Measurements from ENCODE around the gene UPP1.
"Not testable (repeated sequence)": the region's sequence is repeated elsewhere in the genome, so short reads cannot be mapped to it uniquely, and the experiment has no call there.

Gene UPP1

DNA sequence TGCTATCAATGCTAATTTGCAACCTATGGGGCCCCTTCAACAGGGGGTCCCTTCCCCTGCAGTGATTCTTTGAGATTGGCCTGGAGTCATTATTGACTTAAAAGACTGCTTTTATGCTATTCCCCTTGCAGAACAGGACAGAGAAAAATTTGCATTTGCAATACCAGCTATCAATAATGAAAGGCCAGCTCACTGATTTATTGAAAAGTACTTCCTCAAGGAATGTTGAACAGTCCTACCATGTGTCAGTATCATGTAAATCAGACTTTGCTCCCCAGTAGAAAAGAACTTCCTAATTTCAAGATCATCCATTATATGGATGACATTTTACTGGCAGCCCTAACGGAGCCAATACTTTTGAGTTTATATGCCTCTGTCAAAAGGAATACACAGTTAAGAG is 52.5 kb downstream of the UPP1 start:
- Mint-ChIP-seq H3K27ac (no peak overlapping the region), H3K9me3 (no peaks in the 10 kb centered on the region), H3K4me1 (ENCODE audit: low read depth) (peaks cover 31% of the 10 kb centered on the region), H3K4me3 (no peak overlapping the region), H3K36me3 (ENCODE audit: low read depth) (no peaks in the 10 kb centered on the region), H3K27me3 (peaks cover 17% of the 10 kb centered on the region)
- intact Hi-C loops (cut with micrococcal nuclease), result no loop called here

DNA sequence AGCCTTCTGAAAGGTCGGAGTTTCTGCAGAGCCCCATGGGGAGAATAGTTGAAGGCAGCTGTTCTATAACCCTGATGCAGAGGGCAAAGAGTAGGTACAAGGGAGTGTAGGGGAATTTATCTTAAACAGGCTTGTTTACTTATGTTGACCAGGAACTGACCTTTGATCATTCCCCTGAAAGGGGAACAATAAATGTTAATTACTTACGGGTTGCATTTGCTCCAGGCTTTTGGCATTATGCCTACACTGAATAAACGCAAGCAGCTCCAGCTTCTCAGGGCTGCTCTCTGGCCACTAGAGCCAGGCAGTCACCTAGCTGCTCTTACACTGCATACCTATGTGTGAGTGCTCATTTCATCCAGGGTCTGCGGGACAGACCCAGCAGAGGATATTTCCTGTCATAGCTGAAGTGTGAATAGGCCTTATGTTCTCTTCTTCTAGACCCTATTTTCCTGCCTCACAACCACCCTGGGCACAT is 55.3 kb downstream of the UPP1 start:
- H3K27ac Mint-ChIP-seq, result no peak overlapping the region
- H3K27me3 Mint-ChIP-seq, result peaks cover 36% of the 10 kb centered on the region
- H3K9me3 Mint-ChIP-seq, result no peaks in the 10 kb centered on the region
- intact Hi-C loops (cut with micrococcal nuclease), result no loop called here
- H3K36me3 Mint-ChIP-seq (ENCODE audit: low read depth), result no peaks in the 10 kb centered on the region
- peaks cover 27% of the 10 kb centered on the region for H3K4me1 Mint-ChIP-seq (ENCODE audit: low read depth)
- H3K4me3 Mint-ChIP-seq, result no peak overlapping the region

DNA sequence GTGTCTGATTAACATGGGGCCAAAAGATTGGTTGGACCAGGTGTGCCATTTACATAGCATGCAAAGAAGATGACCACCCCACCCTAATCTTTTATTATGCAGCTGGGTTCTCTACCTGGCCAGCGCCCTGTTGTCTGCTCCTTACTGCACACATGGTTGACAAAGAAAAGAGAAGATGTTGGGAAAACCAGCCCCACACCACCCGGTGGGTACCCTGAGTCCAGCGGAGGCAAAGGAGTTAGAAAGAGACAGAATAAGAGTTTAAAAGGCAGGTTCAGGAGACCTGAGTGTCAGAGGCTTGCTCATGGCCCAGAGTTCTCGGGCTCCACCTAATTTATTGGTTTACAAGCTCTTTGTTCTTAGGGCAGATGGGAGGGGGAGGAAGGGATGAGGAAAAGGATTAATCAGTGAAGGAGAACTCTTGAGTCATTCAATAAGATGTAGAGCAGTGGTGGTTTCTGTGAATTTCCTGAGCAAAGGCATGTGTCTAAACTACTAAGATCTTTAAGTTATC is 58.1 kb downstream of the UPP1 start:
- H3K4me1 Mint-ChIP-seq (ENCODE audit: low read depth), result peaks cover 12% of the 10 kb centered on the region
- H3K9me3 Mint-ChIP-seq, result no peaks in the 10 kb centered on the region
- intact Hi-C loops (cut with micrococcal nuclease), result no loop called here
- H3K27ac Mint-ChIP-seq, result no peak overlapping the region
- no peaks in the 10 kb centered on the region for H3K36me3 Mint-ChIP-seq (ENCODE audit: low read depth)
- peaks cover 40% of the 10 kb centered on the region for H3K27me3 Mint-ChIP-seq
- H3K4me3 Mint-ChIP-seq, result no peak overlapping the region

DNA sequence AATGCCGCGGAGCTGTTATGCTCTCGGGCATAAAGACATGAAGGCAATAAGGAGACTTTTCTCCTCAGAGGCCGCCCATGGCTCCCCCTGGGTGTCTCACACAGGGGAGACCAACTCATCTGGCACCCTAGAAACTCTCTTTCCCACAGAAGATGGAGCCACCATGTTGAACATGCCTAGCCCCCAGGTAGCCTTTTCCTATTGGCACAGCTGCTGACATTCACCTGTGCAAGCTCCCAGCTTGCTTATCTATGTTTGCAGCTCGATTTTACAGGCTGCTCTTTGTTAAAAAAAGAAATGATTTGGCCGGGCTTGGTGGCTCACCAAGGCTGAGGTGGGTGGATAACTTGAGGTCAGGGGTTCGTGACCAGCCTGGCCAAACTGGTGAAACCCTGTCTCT is 58.6 kb downstream of the UPP1 start:
- H3K9me3 Mint-ChIP-seq; intact Hi-C loops (cut with micrococcal nuclease); H3K36me3 Mint-ChIP-seq (ENCODE audit: low read depth); H3K27ac Mint-ChIP-seq; H3K4me3 Mint-ChIP-seq: not testable (repeated sequence)
- Mint-ChIP-seq H3K4me1 (ENCODE audit: low read depth) (peaks cover 12% of the 10 kb centered on the region), H3K27me3 (peaks cover 36% of the 10 kb centered on the region)

DNA sequence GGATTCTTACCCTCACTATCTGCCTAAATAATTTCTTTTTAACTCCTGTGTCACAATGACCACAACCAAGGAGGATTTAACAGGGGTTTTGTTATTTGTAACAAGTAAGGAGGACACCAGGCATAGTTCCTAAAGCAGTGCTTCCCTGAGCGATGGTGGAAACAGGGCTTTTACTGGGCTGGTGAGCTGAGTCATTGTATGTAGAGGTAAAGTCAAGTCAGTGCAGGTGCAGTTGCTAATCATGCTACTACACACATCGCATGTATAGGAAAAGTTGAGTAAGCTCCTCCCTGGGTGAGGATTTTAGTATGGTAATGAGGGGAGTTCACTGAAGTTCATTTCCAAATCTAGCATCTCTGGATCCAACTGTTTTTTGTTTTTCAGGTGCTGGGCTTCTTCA is 59.2 kb downstream of the UPP1 start:
- Mint-ChIP-seq H3K27me3 (peaks cover 32% of the 10 kb centered on the region), H3K36me3 (ENCODE audit: low read depth) (no peaks in the 10 kb centered on the region), H3K4me1 (ENCODE audit: low read depth) (peaks cover 12% of the 10 kb centered on the region), H3K27ac (no peak overlapping the region), H3K9me3 (no peaks in the 10 kb centered on the region), H3K4me3 (no peak overlapping the region)
- intact Hi-C loops (cut with micrococcal nuclease), result no loop called here

DNA sequence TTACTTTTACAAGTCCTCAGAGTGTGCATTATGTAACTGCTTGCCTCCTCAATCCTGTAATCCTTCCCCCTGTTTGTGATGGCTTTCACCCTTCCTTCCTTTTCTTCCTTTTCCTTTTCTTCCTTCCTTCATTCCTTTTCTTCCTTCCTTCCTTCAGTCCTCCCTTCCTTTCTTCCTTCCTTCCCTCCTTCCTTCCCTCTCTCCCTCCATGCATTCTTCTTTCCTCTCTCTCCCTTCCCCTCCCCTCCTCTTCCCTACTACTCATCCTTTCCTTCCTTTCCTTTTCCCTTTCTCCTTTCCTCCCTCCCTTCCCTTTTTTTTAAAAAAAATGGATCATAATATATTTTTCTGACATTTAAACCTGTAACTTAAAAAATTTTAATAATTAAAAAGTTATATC is 60.0 kb downstream of the UPP1 start:
- Mint-ChIP-seq H3K4me1 (ENCODE audit: low read depth) (peaks cover 8% of the 10 kb centered on the region), H3K9me3 (no peaks in the 10 kb centered on the region), H3K27ac (no peak overlapping the region), H3K36me3 (ENCODE audit: low read depth) (no peaks in the 10 kb centered on the region), H3K27me3 (peaks cover 29% of the 10 kb centered on the region), H3K4me3 (no peak overlapping the region)
- intact Hi-C loops (cut with micrococcal nuclease), result no loop called here

DNA sequence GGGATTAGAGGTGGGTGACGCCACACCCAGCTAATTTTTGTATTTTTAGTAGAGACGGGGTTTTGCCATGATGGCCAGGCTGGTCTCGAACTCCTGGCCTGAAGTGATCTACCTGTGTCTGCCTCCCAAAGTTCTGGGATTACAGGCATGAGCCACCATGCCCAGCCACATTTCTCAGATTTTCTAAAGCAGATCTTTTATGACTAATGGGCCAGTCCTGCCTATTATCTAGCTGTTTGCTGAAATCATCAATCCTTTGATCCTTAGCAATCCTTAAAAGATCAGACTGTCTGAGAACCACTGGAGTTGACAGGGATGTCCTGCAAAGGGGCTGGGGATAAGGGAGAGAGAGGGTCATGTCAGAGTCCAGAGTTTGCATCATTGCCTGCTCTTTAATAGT is 61.0 kb downstream of the UPP1 start:
- no peak overlapping the region for H3K27ac Mint-ChIP-seq

DNA sequence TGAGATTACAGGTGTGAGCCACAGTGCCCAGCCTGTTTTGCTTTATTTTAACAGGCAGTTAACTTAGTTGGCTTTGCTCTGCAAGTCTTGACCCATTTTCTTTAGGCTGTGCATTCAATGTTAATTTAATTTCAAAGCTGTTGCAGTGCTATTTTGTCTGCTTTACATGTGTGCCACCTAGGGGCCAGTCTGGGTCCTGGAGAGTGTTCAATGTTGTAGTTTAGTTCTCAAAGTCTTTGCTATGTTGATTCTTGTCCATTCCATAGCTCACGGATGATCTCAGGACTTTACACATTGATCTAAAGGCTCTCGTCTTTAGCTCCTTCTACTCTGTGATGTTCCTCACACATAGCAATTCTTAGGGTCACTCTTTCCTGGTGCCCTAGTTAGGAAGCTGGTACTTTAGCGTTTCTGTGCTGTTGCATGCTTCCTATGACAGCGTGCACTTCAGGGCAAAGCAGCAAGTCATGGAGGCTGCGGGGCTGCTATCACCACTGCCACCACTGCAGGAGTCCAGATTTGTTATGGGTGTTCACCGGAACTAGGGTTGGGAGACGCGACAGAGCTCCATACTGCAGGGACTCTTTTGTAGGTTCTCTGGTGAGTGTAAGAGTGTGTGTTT is 65.8 kb downstream of the UPP1 start:
- H3K9me3 Mint-ChIP-seq, result no peaks in the 10 kb centered on the region
- H3K27ac Mint-ChIP-seq, result no peak overlapping the region
- H3K4me3 Mint-ChIP-seq, result no peak overlapping the region
- peaks cover 9% of the 10 kb centered on the region for H3K27me3 Mint-ChIP-seq
- no peaks in the 10 kb centered on the region for H3K36me3 Mint-ChIP-seq (ENCODE audit: low read depth)
- intact Hi-C loops (cut with micrococcal nuclease), result loop anchor here (1.0 to 10.0 kb wide), 3 partner anchors 164 to 350 kb away; no protein-coding TSS in a partner anchor
- H3K4me1 Mint-ChIP-seq (ENCODE audit: low read depth), result no peaks in the 10 kb centered on the region

More for the DNA sequence above, 61.0 kb downstream of the UPP1 start:
- Mint-ChIP-seq H3K4me3 (no peak overlapping the region), H3K9me3 (no peaks in the 10 kb centered on the region), H3K27me3 (peaks cover 29% of the 10 kb centered on the region), H3K4me1 (ENCODE audit: low read depth) (no peaks in the 10 kb centered on the region), H3K36me3 (ENCODE audit: low read depth) (no peaks in the 10 kb centered on the region)
- intact Hi-C loops (cut with micrococcal nuclease), result loop anchor here (10.0 kb wide), 1 partner anchor 345 kb away; no protein-coding TSS in a partner anchor
